Caco-2 (cell line): ENCODE measurements around the gene SNX25. TPM values are rescaled to one million over a fixed set of nuclear protein-coding genes. Genes with fewer than 3 reads are reported as not detected.

Source experiments
- BruUV-seq: library from RNA; stranded (reverse); fragments of 400-500 nt; replicated peaks from 2 replicates; lab custom pipeline; 2021; lab: Mats Ljungman, UMichigan
- CTCF ChIA-PET: fragments of 300-600 bp; sonication (Branson Sonifier 250); formaldehyde crosslinking; loops from one replicate; lab custom pipeline; 2022; ENCODE audit warnings: antibody characterized with exemption; lab: Charles Lee
- POLR2A ChIA-PET: fragments of 300-600 bp; sonication (Branson Sonifier 250); formaldehyde crosslinking; loops from one replicate; lab custom pipeline; 2022; ENCODE audit warnings: antibody characterized with exemption; lab: Charles Lee
- DNase-seq, 2 experiments: peaks; one replicate each; pipeline versions ENCODE4 v3.0.0 to v3.0.0-alpha.2; 2020 to 2022
- H3K27me3 ChIP-seq: replicated peaks from 2 replicates; pipeline ENCODE4 v1.6.0; 2011; ENCODE audit warnings: low read length; ENCODE audit not compliant: control insufficient read depth, insufficient read depth
- H3K36me3 ChIP-seq: 2 replicates; pipeline ENCODE4 v1.5.1; 2011; ENCODE audit warnings: low read length; ENCODE audit not compliant: control insufficient read depth, insufficient read depth
- H3K4me1 ChIP-seq: fragments of 250-450 bp; sonication (Bioruptor Pico); 2 replicates; pipeline ENCODE4 v1.5.1; 2020; ENCODE audit warnings: mild to moderate bottlenecking
- H3K4me3 ChIP-seq: 2 replicates; pipeline ENCODE4 v1.5.1; 2011; ENCODE audit warnings: low read depth, mild to moderate bottlenecking, control low read depth, low read length
- H3K9me3 ChIP-seq: fragments of 250-450 bp; sonication (Bioruptor Pico); 2 replicates; pipeline ENCODE4 v1.5.1; 2020; ENCODE audit warnings: mild to moderate bottlenecking, moderate library complexity
- H3K27ac Mint-ChIP-seq: one replicate; pipeline ENCODE4 v1.8.0; 2022; ENCODE audit warnings: mixed read lengths; ENCODE audit not compliant: unreplicated experiment
- H3K27me3 Mint-ChIP-seq: one replicate; pipeline ENCODE4 v1.8.0; 2022; ENCODE audit warnings: mixed read lengths; ENCODE audit not compliant: insufficient read depth, unreplicated experiment
- H3K36me3 Mint-ChIP-seq: one replicate; pipeline ENCODE4 v1.8.0; 2022; ENCODE audit warnings: mild to moderate bottlenecking, mixed read lengths; ENCODE audit not compliant: insufficient read depth, unreplicated experiment
- H3K4me1 Mint-ChIP-seq: one replicate; pipeline ENCODE4 v1.8.0; 2022; ENCODE audit warnings: low read depth, mixed read lengths; ENCODE audit not compliant: unreplicated experiment
- H3K4me3 Mint-ChIP-seq: one replicate; pipeline ENCODE4 v1.8.0; 2022; ENCODE audit warnings: mild to moderate bottlenecking, moderate library complexity, mixed read lengths; ENCODE audit not compliant: unreplicated experiment
- H3K9me3 Mint-ChIP-seq: one replicate; pipeline ENCODE4 v1.8.0; 2022; ENCODE audit warnings: mixed read lengths; ENCODE audit not compliant: unreplicated experiment
- intact Hi-C: fragments of 100-400 bp; cut with micrococcal nuclease; formaldehyde crosslinking; loops from one replicate; pipeline ENCODE4 v1.10.0; 2022; ENCODE audit not compliant: unreplicated experiment
- total RNA-seq: library from RNA; stranded (reverse); gene quantifications from 2 replicates; pipeline ENCODE4 v1.2.3, GENCODE V29; 2022
- TF ChIP-seq, protein P1 (sequence below), 2 experiments: fragments of 200-600 bp in 1 of 2; IDR thresholded peaks; 1 replicate in 1 of 2; 2 replicates in 1 of 2; pipeline versions ENCODE4 v1.5.1 to v1.8.0; 2011 to 2022; ENCODE audit warnings: antibody characterized with exemption in 1 of 2, control low read depth in 1 of 2, inconsistent platforms in 1 of 2, low read depth in 1 of 2, low read length in 1 of 2, mild to moderate bottlenecking in 1 of 2, moderate library complexity in 1 of 2; ENCODE audit not compliant: insufficient read depth in 1 of 2, severe bottlenecking in 1 of 2, unreplicated experiment in 1 of 2

Gene SNX25
- total RNA-seq, 1 experiment from 2014 or later: 9.3 TPM

DNA sequence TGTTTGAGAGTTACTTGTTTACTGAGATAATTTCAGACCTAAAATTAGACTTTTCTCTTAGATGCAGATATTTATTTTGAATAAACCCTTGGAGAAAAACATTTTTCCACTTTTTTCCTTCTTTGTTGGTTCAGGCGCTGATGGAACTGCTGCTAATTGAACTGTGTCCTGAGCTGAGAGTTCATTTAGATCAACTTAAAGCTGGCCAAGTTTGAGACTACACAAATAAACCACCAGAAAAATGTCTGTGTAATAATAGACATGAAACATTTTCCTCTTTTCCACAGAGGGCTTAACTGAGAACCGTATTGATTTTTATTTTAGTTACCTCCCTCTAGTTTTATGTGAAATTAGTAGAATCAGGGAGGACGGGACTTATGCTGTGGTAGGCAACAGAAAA is 153.9 kb downstream of the SNX25 start:
- H3K9me3 ChIP-seq: no peaks in the 10 kb centered on the region
- H3K36me3 Mint-ChIP-seq: no peaks in the 10 kb centered on the region
- TF ChIP-seq, protein P1, sequence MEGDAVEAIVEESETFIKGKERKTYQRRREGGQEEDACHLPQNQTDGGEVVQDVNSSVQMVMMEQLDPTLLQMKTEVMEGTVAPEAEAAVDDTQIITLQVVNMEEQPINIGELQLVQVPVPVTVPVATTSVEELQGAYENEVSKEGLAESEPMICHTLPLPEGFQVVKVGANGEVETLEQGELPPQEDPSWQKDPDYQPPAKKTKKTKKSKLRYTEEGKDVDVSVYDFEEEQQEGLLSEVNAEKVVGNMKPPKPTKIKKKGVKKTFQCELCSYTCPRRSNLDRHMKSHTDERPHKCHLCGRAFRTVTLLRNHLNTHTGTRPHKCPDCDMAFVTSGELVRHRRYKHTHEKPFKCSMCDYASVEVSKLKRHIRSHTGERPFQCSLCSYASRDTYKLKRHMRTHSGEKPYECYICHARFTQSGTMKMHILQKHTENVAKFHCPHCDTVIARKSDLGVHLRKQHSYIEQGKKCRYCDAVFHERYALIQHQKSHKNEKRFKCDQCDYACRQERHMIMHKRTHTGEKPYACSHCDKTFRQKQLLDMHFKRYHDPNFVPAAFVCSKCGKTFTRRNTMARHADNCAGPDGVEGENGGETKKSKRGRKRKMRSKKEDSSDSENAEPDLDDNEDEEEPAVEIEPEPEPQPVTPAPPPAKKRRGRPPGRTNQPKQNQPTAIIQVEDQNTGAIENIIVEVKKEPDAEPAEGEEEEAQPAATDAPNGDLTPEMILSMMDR (IDR thresholded peaks at IDR 0.05; ENCODE audit: insufficient read depth in 1 of 2, low read depth in 1 of 2, low read length in 1 of 2, severe bottlenecking in 1 of 2, unreplicated experiment in 1 of 2): no peak
- ChIA-PET POLR2A (no interaction called here), CTCF (no interaction called here)
- H3K27me3 Mint-ChIP-seq: no peaks in the 10 kb centered on the region
- H3K4me1 ChIP-seq: peaks cover 6% of the 10 kb centered on the region; the same call in 1 of the 2 replicates
- H3K27ac Mint-ChIP-seq: no peak overlapping the region
- intact Hi-C loops: no loop called here
- no peaks in the 10 kb centered on the region for H3K27me3 ChIP-seq
- no peaks in the 10 kb centered on the region for H3K4me1 Mint-ChIP-seq
- BruUV-seq: no TSS peak
- no peaks in the 10 kb centered on the region for H3K36me3 ChIP-seq
- H3K4me3 Mint-ChIP-seq: no peak overlapping the region
- H3K4me3 ChIP-seq: no peak overlapping the region
- DNase-seq: no peak
- H3K9me3 Mint-ChIP-seq: no peaks in the 10 kb centered on the region

DNA sequence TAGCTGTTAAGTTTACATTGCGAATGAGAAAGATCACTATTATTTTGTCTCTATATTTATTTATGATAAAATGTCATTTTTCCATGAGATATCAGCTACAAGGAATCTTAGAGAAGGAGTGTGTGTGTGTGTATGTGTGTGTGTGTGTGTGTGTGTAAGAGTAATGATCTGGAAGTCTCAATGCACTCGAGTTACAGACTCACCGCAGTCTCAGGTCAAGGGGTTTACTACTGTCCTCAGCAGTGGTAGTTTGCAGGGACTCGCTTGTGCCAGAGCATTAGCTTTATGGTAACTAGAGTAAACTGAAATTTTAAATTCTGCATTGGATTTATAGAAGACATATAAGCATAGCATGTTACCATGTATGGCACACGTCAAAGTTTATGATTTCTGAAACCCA is 155.5 kb downstream of the SNX25 start:
- BruUV-seq: no TSS peak
- ChIA-PET POLR2A (no interaction called here), CTCF (no interaction called here)
- TF ChIP-seq, protein P1 (IDR thresholded peaks at IDR 0.05; ENCODE audit: insufficient read depth in 1 of 2, low read depth in 1 of 2, low read length in 1 of 2, severe bottlenecking in 1 of 2, unreplicated experiment in 1 of 2): no peak
- H3K27me3 ChIP-seq: no peaks in the 10 kb centered on the region
- intact Hi-C loops: no loop called here
- no peaks in the 10 kb centered on the region for H3K9me3 ChIP-seq
- H3K4me3 ChIP-seq: no peak overlapping the region
- no peaks in the 10 kb centered on the region for H3K4me1 Mint-ChIP-seq
- H3K27ac Mint-ChIP-seq: no peak overlapping the region
- H3K36me3 Mint-ChIP-seq: no peaks in the 10 kb centered on the region
- H3K36me3 ChIP-seq: no peaks in the 10 kb centered on the region
- no peaks in the 10 kb centered on the region for H3K4me1 ChIP-seq
- no peak overlapping the region for H3K4me3 Mint-ChIP-seq
- H3K27me3 Mint-ChIP-seq: no peaks in the 10 kb centered on the region
- no peak for DNase-seq
- no peaks in the 10 kb centered on the region for H3K9me3 Mint-ChIP-seq

DNA sequence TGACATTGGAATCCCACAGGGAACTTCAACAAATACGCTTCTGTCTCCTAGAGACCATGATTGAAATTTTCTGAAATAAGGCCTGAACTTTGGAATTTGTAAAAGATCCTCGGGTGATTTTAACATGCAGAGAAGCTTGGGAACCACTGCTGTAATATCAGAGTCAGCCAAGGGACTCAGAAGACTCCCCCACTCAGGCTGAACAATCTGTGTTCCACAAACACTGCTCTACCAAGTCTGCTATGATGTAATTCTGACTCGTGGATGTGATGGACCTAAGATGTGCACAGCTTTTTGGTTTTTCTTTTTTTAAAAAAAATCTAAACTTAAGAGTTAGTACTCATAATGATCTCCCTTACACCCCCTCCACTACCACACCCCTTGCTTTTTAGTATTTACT is 160.3 kb downstream of the SNX25 start:
- no peaks in the 10 kb centered on the region for H3K4me1 ChIP-seq
- Mint-ChIP-seq H3K9me3 (no peaks in the 10 kb centered on the region), H3K27me3 (no peaks in the 10 kb centered on the region), H3K4me3 (no peak overlapping the region), H3K4me1 (no peaks in the 10 kb centered on the region), H3K27ac (no peak overlapping the region), H3K36me3 (no peaks in the 10 kb centered on the region)
- no TSS peak for BruUV-seq
- POLR2A ChIA-PET: no interaction called here
- no peaks in the 10 kb centered on the region for H3K9me3 ChIP-seq
- H3K36me3 ChIP-seq: no peaks in the 10 kb centered on the region
- intact Hi-C loops: no loop called here
- TF ChIP-seq, protein P1 (IDR thresholded peaks at IDR 0.05; ENCODE audit: insufficient read depth in 1 of 2, low read depth in 1 of 2, low read length in 1 of 2, severe bottlenecking in 1 of 2, unreplicated experiment in 1 of 2): no peak
- no peak overlapping the region for H3K4me3 ChIP-seq
- DNase-seq: no peak
- CTCF ChIA-PET: no interaction called here
- no peaks in the 10 kb centered on the region for H3K27me3 ChIP-seq
